ENCODE measurements around the gene RUFY4. TPM values are rescaled to one million over a fixed set of nuclear protein-coding genes. Genes with fewer than 3 reads are reported as not detected.

RUFY4 gene
- total RNA-seq, 6 experiments from 2014 or later: not detected

- no peaks in the 10 kb centered on the region for H3K36me3 Mint-ChIP-seq (ENCODE audit: low read depth)
- no peak for DNase-seq
- no peak overlapping the region for H3K4me3 Mint-ChIP-seq
- no peaks in the 10 kb centered on the region for H3K4me1 Mint-ChIP-seq (ENCODE audit: low read depth)
- no peaks in the 10 kb centered on the region for H3K9me3 Mint-ChIP-seq
- H3K27ac Mint-ChIP-seq: no peak overlapping the region
- TF ChIP-seq CTCF (IDR thresholded peaks at IDR 0.05): no peak
- peaks cover 3% of the 10 kb centered on the region for H3K27me3 Mint-ChIP-seq (ENCODE audit: insufficient read depth)
Measured at GRCh38 chr2:218029366-218030360, 39.4 kb upstream of the RUFY4 start.

- no peak for TF ChIP-seq CTCF (IDR thresholded peaks at IDR 0.05)
- Mint-ChIP-seq H3K27ac (no peak overlapping the region), H3K4me3 (no peak overlapping the region), H3K4me1 (ENCODE audit: low read depth) (no peaks in the 10 kb centered on the region), H3K36me3 (ENCODE audit: low read depth) (no peaks in the 10 kb centered on the region), H3K27me3 (ENCODE audit: insufficient read depth) (peaks cover 3% of the 10 kb centered on the region), H3K9me3 (no peaks in the 10 kb centered on the region)
- DNase-seq: no peak
Measured at GRCh38 chr2:218030409-218031195, 38.5 kb upstream of the RUFY4 start.

- Mint-ChIP-seq H3K27me3 (ENCODE audit: insufficient read depth) (peaks cover 3% of the 10 kb centered on the region), H3K4me3 (no peak overlapping the region), H3K4me1 (ENCODE audit: low read depth) (no peaks in the 10 kb centered on the region), H3K27ac (no peak overlapping the region), H3K36me3 (ENCODE audit: low read depth) (no peaks in the 10 kb centered on the region), H3K9me3 (no peaks in the 10 kb centered on the region)
- no peak for DNase-seq
- TF ChIP-seq CTCF (IDR thresholded peaks at IDR 0.05): no peak
Measured at GRCh38 chr2:218031261-218031660, 37.8 kb upstream of the RUFY4 start.

GRCh38 chr2:218031771-218032257 lies 37.2 kb upstream of the RUFY4 start:
- H3K36me3 Mint-ChIP-seq (ENCODE audit: low read depth): no peaks in the 10 kb centered on the region
- no peak for DNase-seq
- H3K4me1 Mint-ChIP-seq (ENCODE audit: low read depth): no peaks in the 10 kb centered on the region
- no peaks in the 10 kb centered on the region for H3K9me3 Mint-ChIP-seq
- H3K27ac Mint-ChIP-seq: no peak overlapping the region
- no peak for TF ChIP-seq CTCF (IDR thresholded peaks at IDR 0.05)
- H3K4me3 Mint-ChIP-seq: no peak overlapping the region
- H3K27me3 Mint-ChIP-seq (ENCODE audit: insufficient read depth): peaks cover 3% of the 10 kb centered on the region

- peaks cover 3% of the 10 kb centered on the region for H3K27me3 Mint-ChIP-seq (ENCODE audit: insufficient read depth)
- H3K4me1 Mint-ChIP-seq (ENCODE audit: low read depth): no peaks in the 10 kb centered on the region
- no peak overlapping the region for H3K4me3 Mint-ChIP-seq
- no peak overlapping the region for H3K27ac Mint-ChIP-seq
- TF ChIP-seq CTCF (IDR thresholded peaks at IDR 0.05): no peak
- no peaks in the 10 kb centered on the region for H3K9me3 Mint-ChIP-seq
- no peak for DNase-seq
- no peaks in the 10 kb centered on the region for H3K36me3 Mint-ChIP-seq (ENCODE audit: low read depth)
Measured at GRCh38 chr2:218032336-218033171, 36.5 kb upstream of the RUFY4 start.

Data from HFFc6 (cell line).